GM21737 (cell line): Measurements from ENCODE around the gene NEK10.

Experiments
- ATAC-seq: cut with Tn5 transposase; IDR thresholded peaks from one replicate; pipeline ENCODE4 v1.9.1; 2021; ENCODE audit warnings: mild to moderate bottlenecking, moderate library complexity; ENCODE audit not compliant: unreplicated experiment

The NEK10 gene

DNA sequence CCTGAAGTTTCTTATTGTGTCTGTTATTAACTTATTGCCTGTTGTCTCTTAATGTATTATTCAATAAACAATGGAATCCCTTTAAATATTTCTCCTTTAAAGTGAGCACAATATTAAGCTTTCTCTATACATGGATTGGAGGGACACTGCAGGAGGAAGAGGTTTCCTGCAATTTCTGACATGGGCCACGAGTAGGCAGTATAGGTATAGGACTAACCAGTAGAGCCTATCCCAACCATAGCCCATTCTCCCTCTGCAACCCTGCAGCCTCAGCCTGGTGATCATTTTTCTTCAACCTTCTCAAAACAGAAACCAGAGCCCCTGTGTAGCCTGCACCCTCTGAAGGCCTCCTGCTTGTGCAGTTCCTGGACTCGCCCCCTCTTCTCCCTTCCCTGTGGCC, 124.8 kb downstream of the NEK10 start:
- ATAC-seq = no peak

DNA sequence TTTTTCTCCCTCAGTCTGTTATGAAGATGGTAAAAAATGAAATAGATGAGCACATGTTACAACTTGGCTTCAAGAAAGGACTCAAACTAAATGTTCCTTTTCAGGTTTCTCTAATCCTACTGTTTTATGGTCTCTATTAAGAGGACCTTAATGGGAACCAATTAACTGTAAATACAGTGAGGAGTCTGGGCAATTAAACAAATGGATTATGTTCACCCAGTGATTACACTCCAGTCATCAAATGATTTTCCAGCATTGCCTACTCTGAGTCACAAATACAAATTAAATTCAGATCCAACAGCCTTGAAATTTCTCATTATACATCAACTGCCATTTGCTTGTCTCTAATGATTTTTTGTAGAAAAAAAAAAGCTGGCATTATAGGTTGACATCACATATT, 129.2 kb downstream of the NEK10 start:
- no peak for ATAC-seq

DNA sequence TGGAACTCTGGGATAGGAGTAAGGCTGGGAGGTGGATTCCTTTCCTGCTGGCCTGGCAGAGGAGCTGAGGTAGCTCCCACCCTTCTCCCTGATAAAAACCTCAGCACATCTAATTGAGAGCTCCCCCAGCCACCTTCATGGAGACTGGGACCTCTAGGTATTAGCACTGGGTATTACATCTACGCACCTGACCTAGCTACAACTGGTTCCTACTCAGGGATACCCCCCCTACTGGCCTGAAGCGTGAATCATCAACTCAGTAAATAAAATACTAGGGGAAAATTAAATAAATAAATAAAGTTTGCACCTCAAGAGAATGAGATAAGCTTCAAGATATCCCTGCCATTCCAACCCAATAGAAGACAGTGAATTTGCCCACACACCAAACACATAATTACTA, 140.4 kb downstream of the NEK10 start:
- ATAC-seq = no peak

DNA sequence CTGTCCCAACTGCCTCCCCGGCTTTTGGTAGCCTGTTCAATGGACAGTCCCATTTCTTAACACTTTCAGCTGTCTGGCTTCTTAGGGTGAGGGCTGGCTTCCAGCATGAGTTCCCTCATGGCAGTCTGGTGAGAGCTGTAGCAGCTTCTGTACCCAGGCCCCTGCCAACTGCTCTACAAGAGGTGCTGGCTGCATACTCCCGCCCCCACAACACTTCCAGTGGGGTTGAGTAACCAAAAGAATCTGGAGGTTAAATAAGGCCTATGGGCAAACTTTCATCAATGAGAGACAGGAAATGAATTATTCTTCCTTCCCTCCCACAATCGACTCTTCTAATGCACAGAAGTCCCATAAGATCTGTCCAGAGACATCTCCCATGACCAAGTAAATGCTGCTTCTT, 145.0 kb downstream of the NEK10 start:
- no peak for ATAC-seq

DNA sequence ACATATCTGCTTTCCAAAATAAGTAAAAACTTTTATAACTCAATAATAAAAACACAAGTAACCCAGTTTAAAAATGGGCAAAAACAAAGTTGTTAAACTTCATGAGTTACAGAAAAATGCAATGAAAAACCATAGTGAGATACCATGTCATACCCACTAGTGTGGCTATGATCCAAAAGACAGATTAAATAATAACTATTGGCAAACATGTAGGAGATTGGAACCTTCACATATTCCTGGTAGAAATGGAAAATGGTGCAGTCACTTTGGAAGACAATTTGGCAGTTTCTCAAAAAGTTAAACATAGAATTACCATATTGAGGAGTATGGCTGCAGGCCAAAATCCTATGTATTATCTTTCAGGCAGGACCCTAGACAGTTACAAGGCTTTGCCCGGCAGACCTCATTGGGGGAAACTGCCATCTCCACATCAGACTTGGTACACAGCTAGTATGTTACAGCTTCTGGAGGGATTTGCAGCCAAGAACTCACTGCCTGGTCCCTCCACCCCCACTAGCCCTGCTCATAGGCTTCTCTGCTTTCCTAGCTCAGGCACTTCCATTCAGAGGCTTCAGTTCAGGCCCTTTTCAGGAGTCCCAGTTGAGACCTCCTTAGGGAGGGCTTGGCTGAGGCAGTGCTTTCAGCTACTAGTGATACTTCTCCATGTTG, 147.8 kb downstream of the NEK10 start:
- no peak for ATAC-seq

DNA sequence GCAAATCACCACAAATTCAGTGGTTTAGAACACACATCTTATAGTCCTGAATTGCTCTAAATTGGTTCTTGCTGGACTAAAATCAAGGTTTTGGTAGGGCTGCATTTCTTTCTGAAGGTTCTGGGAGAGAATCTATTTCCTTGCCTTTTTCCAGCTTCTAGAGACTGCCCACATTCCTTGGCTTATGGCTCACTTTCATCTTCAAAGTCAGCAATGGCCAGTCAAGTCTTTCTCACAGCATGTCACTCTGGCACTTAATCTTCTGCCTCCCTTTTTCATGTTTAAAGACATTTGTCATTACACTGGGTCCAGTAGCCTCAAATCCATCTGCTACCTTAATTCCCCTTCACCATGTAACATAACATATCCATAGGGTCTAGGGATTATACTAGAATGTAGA, 149.0 kb downstream of the NEK10 start:
- ATAC-seq = no peak

DNA sequence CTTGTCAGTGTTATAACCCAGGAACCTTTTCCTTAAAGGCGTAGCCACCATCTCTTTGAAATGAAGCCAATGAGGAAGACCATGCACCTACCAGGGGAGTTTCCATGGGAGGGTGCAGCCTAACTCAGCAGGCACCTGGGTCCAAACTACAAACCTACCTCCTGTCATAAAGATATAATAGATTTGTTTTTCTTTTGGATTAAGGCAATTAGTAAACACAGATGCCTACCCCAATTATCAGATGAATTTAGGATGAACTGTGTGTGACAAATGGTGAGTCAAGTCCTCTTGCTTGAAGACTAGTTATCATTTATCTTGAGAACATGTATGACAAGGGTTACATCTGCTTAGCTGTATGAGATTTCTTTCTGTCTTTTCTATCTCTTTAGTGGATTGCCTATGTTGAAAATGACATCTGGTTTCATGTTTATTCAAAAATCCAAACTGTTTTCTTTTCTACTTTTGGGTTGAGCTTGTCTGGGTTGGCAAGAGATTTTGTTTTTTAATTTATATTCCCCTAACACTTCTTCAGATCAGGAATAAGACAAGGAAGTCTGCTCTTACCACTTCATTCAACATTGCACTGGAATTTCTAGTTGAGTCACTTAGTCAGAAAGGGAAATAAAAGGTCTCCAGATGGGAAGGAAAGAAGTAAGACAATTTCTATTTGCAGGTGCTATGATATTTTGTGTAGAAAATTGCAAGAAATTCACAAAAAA, 149.9 kb downstream of the NEK10 start:
- ATAC-seq = no peak

DNA sequence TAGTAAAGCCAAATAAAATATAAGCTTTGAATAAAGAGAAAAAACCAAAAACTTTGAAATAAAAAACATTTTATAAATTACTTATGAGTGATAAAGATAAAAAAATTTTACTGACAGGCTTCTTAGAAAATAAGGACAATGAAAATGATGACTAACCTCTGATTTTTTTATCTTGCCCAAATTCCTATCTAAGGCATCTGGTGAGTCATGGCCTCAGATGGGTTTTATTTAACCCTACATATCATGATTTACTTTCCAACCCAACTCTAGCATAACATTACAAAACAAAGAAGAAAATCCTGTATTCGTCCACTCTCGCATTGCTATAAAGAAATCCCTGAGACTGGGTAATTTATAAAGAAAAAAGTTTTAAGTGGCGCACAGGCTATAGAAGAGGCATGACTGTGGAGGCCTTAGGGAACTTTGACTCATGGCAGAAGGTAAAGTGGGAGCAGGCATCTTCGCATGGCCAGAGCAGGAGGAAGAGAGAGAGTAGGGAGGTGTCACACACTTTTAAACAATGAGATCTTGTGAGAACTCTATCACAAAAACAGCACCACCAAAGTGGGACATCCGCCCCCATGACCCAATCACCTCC, 152.1 kb downstream of the NEK10 start:
- no peak for ATAC-seq

DNA sequence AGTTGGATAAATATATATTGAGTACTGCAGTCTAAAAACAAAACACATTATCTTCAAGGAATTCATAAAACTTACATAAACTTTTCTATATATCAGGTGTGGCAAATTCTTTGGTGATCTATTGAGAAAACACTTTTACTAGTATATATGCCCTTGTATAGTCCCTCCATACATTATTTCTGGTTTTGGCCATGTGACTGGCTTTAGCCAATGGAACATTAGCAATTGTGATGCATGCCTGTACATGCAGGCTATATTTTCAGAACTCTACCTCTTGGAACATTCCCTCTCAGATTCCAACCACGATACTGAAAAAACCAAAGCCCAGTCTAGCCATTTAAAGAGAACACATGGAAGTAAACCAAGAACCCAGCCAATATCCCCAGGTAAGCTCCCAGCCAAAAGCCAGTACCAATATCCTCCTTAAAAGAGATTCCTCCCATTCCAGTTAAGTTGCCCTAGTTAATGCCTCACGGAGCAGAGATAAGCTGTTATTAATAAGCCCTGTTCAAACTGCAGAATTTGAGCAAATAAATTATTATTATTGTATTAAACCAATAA, 152.8 kb downstream of the NEK10 start:
- no peak for ATAC-seq

DNA sequence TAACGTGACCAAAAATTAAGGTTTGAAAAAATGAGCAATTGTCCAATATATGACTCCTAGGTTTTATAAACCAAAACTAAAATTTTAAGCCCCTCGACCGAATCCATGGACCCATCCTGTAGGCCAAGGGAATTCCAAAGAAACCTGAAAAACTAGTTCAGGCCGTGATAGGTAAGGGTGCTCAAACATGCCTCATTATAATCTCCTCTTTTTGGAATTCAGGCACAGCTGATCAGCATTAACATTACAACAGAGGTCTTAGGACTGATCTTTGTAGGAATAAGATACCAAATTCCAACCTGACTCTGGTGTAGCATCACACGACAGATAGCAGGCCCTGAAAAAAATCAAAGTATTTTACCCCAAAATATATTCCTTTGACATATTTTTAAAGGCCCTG, 155.7 kb downstream of the NEK10 start:
- no peak for ATAC-seq

DNA sequence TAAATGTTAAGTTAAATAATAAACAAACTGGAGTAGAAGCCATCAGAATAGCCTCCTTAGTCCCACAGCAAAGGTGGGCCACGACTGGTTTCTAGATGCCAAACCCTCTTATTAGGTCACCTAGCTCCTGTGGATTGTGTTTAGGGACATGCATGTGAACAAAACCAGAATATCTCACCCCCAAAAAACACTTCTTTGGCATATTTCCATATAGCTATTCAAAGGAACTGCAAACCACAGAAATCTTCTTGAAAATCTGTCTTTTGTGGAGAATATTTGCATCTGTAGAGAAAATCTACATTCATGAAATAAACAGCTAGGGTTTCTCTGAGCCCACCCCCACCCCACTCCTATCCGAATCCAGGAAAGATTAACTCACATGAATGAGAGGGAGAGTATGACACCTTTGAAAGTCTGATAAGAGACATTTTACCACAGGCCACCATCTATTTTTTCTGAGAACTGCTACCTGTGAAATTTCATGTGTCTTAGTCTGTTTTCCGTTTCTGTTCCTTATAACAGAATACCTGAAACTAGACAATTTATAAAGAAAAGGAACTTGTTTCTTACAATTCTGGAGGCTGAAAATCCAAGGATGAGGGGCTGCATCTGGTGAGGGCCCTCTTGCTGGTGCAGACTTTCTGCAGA, 159.4 kb downstream of the NEK10 start:
- ATAC-seq = no peak

DNA sequence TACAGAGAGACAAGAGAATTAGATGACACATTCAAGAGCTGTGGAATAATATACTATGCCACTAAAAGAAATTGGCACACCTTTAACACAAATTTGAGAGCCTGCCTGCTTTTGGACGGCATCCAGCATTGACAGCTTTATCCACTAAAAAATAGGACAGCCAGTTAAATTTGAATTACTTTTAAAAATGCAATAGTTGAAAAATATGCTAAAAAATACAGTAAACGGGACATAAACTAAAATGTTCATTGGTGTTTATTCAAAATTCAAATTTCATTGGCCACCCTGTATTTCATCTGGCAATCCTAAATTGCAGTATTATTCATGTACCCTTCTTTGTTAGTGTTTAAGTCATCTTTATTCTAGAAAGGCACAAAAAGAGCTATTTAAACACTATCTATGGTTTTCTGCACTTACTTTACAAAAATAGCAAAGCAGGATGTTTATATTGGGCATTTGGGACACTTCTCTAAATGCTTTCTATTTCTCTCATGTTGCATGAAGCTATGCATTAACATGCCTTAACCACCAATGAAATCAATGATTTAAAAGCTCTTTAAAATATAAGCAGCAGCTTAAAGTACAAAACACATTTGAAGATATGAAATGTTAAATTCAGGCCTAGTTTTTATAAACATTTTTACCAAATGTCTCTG, 160.1 kb downstream of the NEK10 start:
- ATAC-seq = no peak

DNA sequence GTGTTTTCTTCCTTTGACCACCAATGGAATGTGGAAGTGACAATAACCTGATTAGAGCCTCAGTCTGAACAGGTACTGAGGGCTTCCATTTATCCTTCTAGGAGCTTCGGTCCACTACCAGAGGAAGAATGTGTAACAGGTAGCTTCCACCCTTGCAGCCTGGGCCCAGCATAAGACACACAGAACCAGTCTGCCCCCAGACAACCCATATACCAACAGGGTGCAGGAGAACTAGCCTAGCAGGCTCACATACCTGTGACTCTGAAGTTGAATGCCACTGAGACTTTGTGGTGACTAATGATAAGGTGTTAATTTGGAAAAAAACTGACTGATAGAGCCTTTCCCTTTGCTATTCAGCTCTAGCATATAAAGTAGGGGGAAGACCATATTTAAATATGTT, 166.2 kb downstream of the NEK10 start:
- ATAC-seq = no peak

DNA sequence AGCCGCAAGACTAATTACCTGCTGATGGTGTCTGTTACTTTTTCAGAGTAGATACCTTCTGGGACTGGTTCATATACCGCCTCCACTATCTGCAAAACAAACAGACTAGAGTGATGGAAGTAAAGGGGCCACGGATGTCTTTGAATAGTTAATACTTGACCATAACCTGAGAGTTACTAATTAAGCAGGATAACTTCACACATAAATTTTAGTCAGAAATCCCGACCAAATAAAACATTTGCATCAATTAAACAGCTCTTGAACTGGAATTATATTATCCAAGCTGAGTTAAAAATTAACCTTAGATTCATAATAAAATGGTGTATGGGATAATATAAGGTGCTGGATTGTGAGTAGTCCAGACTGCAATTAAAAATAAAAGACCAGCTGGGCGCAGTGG, 167.7 kb downstream of the NEK10 start:
- ATAC-seq = no peak

DNA sequence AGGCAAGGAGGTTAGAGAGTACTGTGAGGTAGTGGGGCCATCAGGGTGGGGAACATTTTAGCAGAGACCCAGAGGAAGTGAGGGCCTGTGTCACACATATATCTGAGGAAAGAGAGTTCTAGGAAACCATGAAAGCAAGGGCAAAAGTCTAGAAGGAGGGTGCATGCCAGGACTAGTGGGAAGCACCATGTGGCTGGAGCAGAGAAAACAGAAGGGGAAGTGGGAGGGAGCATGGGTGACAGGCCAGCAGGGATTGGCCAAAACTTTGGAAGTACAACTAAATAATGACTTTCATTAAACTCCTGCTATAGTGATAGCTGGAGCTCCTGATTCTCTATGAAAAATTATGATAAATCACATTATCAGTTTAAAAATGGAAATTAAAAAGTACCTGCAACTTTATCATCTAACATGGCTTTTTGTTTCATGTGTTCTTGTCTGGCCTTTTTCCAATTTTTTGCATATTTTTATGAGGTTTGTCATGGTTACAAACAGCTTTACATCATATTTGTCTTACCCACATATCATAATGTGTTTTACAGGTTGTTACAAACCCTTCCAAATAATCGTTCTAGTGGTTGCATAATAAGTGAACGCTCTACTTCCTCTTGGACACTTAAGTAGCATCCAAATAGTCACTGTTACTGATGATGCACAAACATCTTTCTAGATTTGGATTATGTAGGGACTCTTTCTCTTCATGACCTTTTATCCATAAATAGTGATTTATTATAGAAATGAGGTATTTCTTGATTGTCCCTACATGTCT, 168.3 kb downstream of the NEK10 start:
- no peak for ATAC-seq

DNA sequence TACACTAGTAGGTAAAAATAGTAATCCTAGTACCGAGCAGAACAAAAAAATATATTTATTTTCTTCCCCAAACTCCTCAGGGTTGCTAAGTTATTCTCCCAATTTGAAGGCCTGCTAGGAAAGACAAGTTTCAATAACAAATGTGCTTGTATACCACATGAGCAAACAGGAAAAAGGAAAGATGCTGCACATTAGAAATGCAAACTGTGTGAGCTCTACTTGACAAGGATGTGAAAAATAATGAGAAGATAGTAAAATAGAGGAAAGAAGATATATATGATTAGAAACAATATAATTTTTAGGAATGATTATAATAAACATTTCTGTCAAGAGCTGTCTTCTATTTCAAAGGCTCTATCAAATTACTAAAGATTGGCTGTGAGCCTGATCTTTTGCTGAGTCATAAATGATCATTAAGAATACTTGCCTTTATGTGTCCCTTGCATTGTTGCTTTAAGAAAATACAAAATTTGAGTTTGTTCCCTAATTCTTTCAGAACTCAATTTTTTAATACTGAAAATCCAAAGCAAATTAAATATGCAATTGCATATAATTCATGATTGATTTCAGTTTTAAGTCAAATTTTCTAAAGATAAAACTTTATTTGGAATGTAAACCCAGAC, 174.2 kb downstream of the NEK10 start:
- ATAC-seq = no peak

DNA sequence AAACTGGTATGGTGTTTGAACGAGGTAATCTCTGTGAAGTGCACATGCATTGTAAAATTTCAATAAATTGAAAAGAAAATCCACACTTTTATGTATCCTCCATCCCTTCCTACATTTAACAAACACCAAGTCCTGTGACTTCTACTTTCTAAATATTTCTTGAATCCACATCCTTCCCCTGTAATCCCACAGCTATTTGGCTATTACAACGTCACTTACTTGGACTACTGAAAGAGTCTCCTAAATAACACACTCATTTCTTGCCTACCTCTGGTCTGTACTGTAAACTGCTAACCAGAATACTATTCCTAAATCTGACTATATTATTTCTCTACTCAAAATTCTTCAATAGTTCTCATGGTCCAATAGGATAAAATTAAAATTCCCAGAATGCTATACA, 176.1 kb downstream of the NEK10 start:
- ATAC-seq = no peak

DNA sequence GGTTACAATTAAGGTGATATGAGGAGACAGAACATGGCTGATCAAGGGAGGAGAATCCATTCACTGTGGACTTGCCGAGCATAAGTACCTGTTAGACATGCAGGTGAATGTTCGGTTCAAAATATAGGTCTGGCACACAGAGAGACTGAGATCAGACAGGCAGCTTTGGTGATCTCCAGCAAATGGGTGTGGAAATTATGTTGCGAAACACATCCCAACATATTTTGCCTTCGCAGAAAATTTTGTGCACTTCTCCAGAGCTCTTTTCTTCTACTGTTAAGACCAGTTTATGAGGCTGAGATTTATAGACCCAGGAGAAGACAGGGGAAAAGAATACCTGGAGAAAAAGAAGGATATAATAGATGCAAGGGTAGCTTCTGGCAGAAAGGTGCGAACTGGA, 183.2 kb downstream of the NEK10 start:
- ATAC-seq = no peak

DNA sequence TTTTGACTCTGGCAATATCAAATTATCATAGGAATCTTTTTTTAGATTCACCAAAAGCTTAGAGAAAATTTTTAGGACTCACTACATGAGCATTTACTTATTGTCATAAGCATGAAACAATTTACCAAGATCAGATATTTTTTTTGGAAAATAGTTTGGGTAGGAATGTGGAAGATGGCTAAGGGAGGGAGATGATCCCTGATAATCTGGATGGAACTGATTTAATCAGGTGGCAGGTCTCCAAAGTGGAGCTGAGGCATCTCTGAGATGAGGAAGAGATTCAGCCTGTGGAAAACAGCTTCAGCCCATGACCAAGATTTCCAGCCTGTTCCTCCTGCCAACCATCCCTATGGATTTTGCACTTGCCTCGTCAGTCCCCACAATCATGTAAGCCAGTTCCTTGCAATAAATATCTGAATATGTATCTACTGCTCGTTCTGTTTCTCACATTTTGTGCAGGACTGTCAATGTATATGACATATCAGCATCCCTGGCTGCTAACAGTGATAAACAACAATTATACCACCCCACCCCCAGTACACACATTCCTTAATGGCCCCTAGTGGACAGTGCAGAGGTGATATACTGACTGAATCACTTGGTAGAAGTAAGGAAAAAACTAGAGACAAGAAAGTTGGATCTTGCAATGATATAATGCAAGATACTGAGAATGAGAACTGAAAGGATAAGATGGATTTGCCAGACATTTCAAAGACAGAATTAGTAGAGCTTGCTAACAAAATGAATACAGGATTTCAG, 183.8 kb downstream of the NEK10 start:
- no peak for ATAC-seq
